ENCODE data around the gene SEC31B. TPM values are rescaled to one million over a fixed set of nuclear protein-coding genes. Genes with fewer than 3 reads are reported as not detected.

The SEC31B gene
- total and polyA plus RNA-seq, 2 of the 8 experiments (the other 6 are each of a cell fraction or from before 2014, with no cell fraction given), result 4.1 to 5.3 TPM

- FAIRE-seq (no peak), DNase-seq (ENCODE audit: low read depth in 1 of 2, low spot score in 2 of 2) (no peak)
- no peak overlapping the region for H2BK12ac ChIP-seq (ENCODE audit: low read depth, low read length)
- no peak overlapping the region for H2BK20ac ChIP-seq (ENCODE audit: low read length)
- no peak overlapping the region for H3K4ac ChIP-seq (replicated peaks; ENCODE audit: insufficient read length, low read depth, low read length)
- H3K56ac ChIP-seq (replicated peaks; ENCODE audit: insufficient read length, low read depth, low read length), result no peak overlapping the region
- no peak overlapping the region for H3K4me2 ChIP-seq (ENCODE audit: insufficient read depth in 1 of 2, low read depth in 2 of 2, low read length in 2 of 2)
- H4K5ac ChIP-seq (ENCODE audit: insufficient read length, low read depth, low read length), result no peak overlapping the region
- TF ChIP-seq JUND (IDR thresholded peaks at IDR 0.05; ENCODE audit: low read length) (no peak), SIN3A (conservative IDR thresholded peaks at IDR 0.05 in 1 of 2, IDR thresholded peaks at IDR 0.05 in 1 of 2; ENCODE audit: low read depth in 1 of 2, low read length in 2 of 2) (no peak), MAFK (IDR thresholded peaks at IDR 0.05; ENCODE audit: low read depth, low read length) (no peak), JUN (IDR thresholded peaks at IDR 0.05; ENCODE audit: low read depth, low read length) (no peak), SUZ12 (IDR thresholded peaks at IDR 0.05; ENCODE audit: low read length) (no peak; the same call in 1 of the 2 replicates), BCL11A (IDR thresholded peaks at IDR 0.05; ENCODE audit: low read depth in 2 of 2, low read length in 2 of 2) (no peak), FOSL1 (IDR thresholded peaks at IDR 0.05; ENCODE audit: insufficient read depth, low read depth, low read length) (no peak), RBBP5 (IDR thresholded peaks at IDR 0.05; ENCODE audit: borderline replicate concordance, low read depth, low read length) (no peak), POLR2AphosphoS5 (IDR thresholded peaks at IDR 0.05; ENCODE audit: low read depth, low read length) (no peak)
- peaks cover 2 to 4% of the 10 kb centered on the region in 2 experiments for H4K20me1 ChIP-seq (replicated peaks in 1 of 2; ENCODE audit: control insufficient read depth in 1 of 2, insufficient read depth in 2 of 2, low read length in 2 of 2)
- CTCF ChIA-PET (ENCODE audit: partially characterized antibody), result interaction anchor here (0.6 to 1.6 kb wide), 4 partner anchors 8 to 141 kb away, joined by 3 to 6 read pairs (median 3); no protein-coding TSS in a partner anchor
- no peak overlapping the region for H2AK5ac ChIP-seq (ENCODE audit: low read depth, low read length)
- no peak overlapping the region for H3K27ac ChIP-seq (ENCODE audit: low read depth, low read length)
- no peaks in the 10 kb centered on the region for H3K79me2 ChIP-seq (ENCODE audit: control insufficient read depth in 1 of 2, insufficient read depth in 2 of 2, low read length in 2 of 2)
- H3K23me2 ChIP-seq (ENCODE audit: low read depth, low read length), result peaks cover 9% of the 10 kb centered on the region
- H2BK15ac ChIP-seq (ENCODE audit: low read length), result no peak overlapping the region
- H3K9ac ChIP-seq (replicated peaks in 1 of 4; ENCODE audit: extremely low read depth in 1 of 4, low read depth in 3 of 4, low read length in 3 of 4), result no peak overlapping the region
- H3K23ac ChIP-seq (ENCODE audit: insufficient read length), result no peak overlapping the region
- H2AFZ ChIP-seq (ENCODE audit: low read length), result no peak overlapping the region
- H3K18ac ChIP-seq (ENCODE audit: extremely low read depth, low read length), result no peak overlapping the region
- no peaks in the 10 kb centered on the region for H3K36me3 ChIP-seq (ENCODE audit: control insufficient read depth in 2 of 4, insufficient read depth in 4 of 4, low read length in 3 of 4)
- no peak overlapping the region for H3K4me3 ChIP-seq (ENCODE audit: extremely low read depth in 1 of 4, insufficient read depth in 2 of 4, low read depth in 3 of 4, low read length in 4 of 4)
- no peaks in the 10 kb centered on the region for H3K9me3 ChIP-seq (ENCODE audit: insufficient read depth in 2 of 2, low read depth in 1 of 2, low read length in 1 of 2)
- 75% methylated on average over 5 of the region's 5 CpGs; no CpG with 5 or more reads in 1 of the 2 experiments for WGBS, 2 experiments (ENCODE audit: extremely low coverage in 1 of 2, insufficient coverage in 1 of 2, insufficient read length in 1 of 2, insufficient replicate concordance in 2 of 2, low coverage in 1 of 2, low lambda C conversion rate in 2 of 2, missing lambda C conversion rate in 1 of 2)
- no peak overlapping the region for H2BK5ac ChIP-seq (ENCODE audit: low read depth, low read length)
- no peak overlapping the region for H3K14ac ChIP-seq (ENCODE audit: insufficient read length)
- H3K79me1 ChIP-seq (ENCODE audit: low read depth, low read length), result no peaks in the 10 kb centered on the region
- peaks cover 34 to 49% (median 40%) of the 10 kb centered on the region in 4 experiments for H3K27me3 ChIP-seq (replicated peaks in 1 of 4; ENCODE audit: control insufficient read depth in 3 of 4, extremely low read depth in 1 of 4, insufficient read depth in 3 of 4, low read length in 3 of 4)
- H3K4me1 ChIP-seq (replicated peaks in 1 of 4; ENCODE audit: control insufficient read depth in 3 of 4, insufficient read depth in 4 of 4, low read length in 3 of 4), result peaks cover 0 to 10% (median 8%) of the 10 kb centered on the region in 4 experiments; a peak in 6 of 7 replicates
- no peak overlapping the region for H2BK120ac ChIP-seq (replicated peaks; ENCODE audit: low read depth, low read length)
- no peak overlapping the region for H4K91ac ChIP-seq (replicated peaks; ENCODE audit: insufficient read length, low read length)
- H4K8ac ChIP-seq (ENCODE audit: extremely low read depth, insufficient read depth, low read length), result no peak overlapping the region
- POLR2A ChIA-PET (ENCODE audit: partially characterized antibody), result no interaction called here
Measured at GRCh38 chr10:100477970-100478369, 41.7 kb downstream of the SEC31B start.

All from H1 (cell line).